GM12878 (cell line): ENCODE data around the gene MAN1B1. TPM values are rescaled to one million over a fixed set of nuclear protein-coding genes. Genes with fewer than 3 reads are reported as not detected.
"Not testable (repeated sequence)": the region's sequence is repeated elsewhere in the genome, so short reads cannot be mapped to it uniquely, and the experiment has no call there.

ENCODE experiments used
- ATAC-seq: fragments of 200-7000 bp; cut with Tn5 transposase; 3 replicates; pipeline ENCODE4 v1.9.1; 2020; ENCODE audit warnings: mild to moderate bottlenecking, moderate library complexity
- BruUV-seq: library from RNA; stranded (reverse); fragments of 400-500 nt; replicated peaks from 2 replicates; lab custom pipeline; 2021; lab: Mats Ljungman, UMichigan
- CTCF ChIA-PET: fragments of 300-600 bp; sonication (Branson Sonifier 250); formaldehyde crosslinking; extraction: SDS; loops from one replicate; lab custom pipeline; 2021; ENCODE audit warnings: inconsistent platforms; lab: Yijun Ruan, JAX
- POLR2A ChIA-PET: fragments of 350-600 bp; formaldehyde crosslinking; extraction: SDS; loops from one replicate; lab custom pipeline; 2021; ENCODE audit warnings: inconsistent platforms; lab: Charles Lee
- RAD21 ChIA-PET: fragments of 300-600 bp; sonication (Branson Sonifier 250); formaldehyde crosslinking; loops from one replicate; lab custom pipeline; 2023; ENCODE audit warnings: antibody characterized with exemption; ENCODE audit not compliant: unreplicated experiment; lab: Charles Lee
- SMC1A ChIA-PET: fragments of 300-600 bp; sonication (Branson Sonifier 250); formaldehyde crosslinking; loops from one replicate; lab custom pipeline; 2023; ENCODE audit not compliant: unreplicated experiment, uncharacterized antibody; lab: Charles Lee
- DNase-seq: peaks from one replicate; pipeline ENCODE4 v3.0.0-alpha.2; 2011; ENCODE audit warnings: low read depth, low spot score
- FAIRE-seq: peaks from 3 replicates; lab custom pipeline; 2011; peaks lifted over from hg19 to GRCh38; lab: Jason Lieb, UNC
- H2AFZ ChIP-seq: 2 replicates; pipeline ENCODE4 v1.6.0; 2011; ENCODE audit warnings: low read depth, low read length, control low read depth; ENCODE audit not compliant: control insufficient read depth
- H3K27ac ChIP-seq: 2 replicates; pipeline ENCODE4 v1.5.1; 2011; ENCODE audit warnings: control low read depth; ENCODE audit not compliant: control insufficient read depth, insufficient read depth
- H3K27me3 ChIP-seq, 2 experiments: replicated peaks in 1 of 2; 2 replicates each; pipeline versions ENCODE4 v1.6.0 to v1.6.1; 2011; ENCODE audit warnings: low read length in 1 of 2; ENCODE audit not compliant: control insufficient read depth in 2 of 2, insufficient read depth in 2 of 2
- H3K36me3 ChIP-seq, 2 experiments: 2 replicates each; pipeline ENCODE4 v1.5.1; 2011; ENCODE audit warnings: low read length in 1 of 2; ENCODE audit not compliant: control insufficient read depth in 2 of 2, insufficient read depth in 2 of 2
- H3K4me1 ChIP-seq: 2 replicates; pipeline ENCODE4 v1.6.1; 2011; ENCODE audit warnings: mild to moderate bottlenecking, low read length, moderate library complexity, mixed read lengths; ENCODE audit not compliant: control insufficient read depth, insufficient read depth
- H3K4me2 ChIP-seq: 2 replicates; pipeline ENCODE4 v1.6.0; 2011; ENCODE audit warnings: control low read depth; ENCODE audit not compliant: control insufficient read depth, insufficient read depth
- H3K4me3 ChIP-seq: fragments of 200-600 bp; sonication (generic); 2 replicates; pipeline ENCODE4 v1.5.1; 2016
- H3K79me2 ChIP-seq: 2 replicates; pipeline ENCODE4 v1.6.0; 2011; ENCODE audit warnings: low read length; ENCODE audit not compliant: control insufficient read depth, insufficient read depth
- H3K9ac ChIP-seq: 2 replicates; pipeline ENCODE4 v1.8.0; 2011; ENCODE audit warnings: low read length, control low read depth, mixed read lengths; ENCODE audit not compliant: control insufficient read depth, insufficient read depth
- H3K9me3 ChIP-seq: replicated peaks from 3 replicates; pipeline ENCODE4 v1.5.1; 2011; ENCODE audit warnings: mild to moderate bottlenecking, low read length; ENCODE audit not compliant: control insufficient read depth, insufficient read depth
- H4K20me1 ChIP-seq: 2 replicates; pipeline ENCODE4 v1.6.0; 2011; ENCODE audit not compliant: control insufficient read depth, insufficient read depth
- CUX1 ChIP-seq: IDR thresholded peaks from 2 replicates; pipeline ENCODE4 v1.6.1; 2012; ENCODE audit warnings: improper control_type of control experiment, low read depth, low read length; ENCODE audit not compliant: insufficient replicate concordance
- HDAC2 ChIP-seq: fragments of 200-600 bp; sonication (generic); IDR thresholded peaks from 2 replicates; pipeline ENCODE4 v1.6.1; 2017
- SMARCA5 ChIP-seq: fragments of 450-650 bp; IDR thresholded peaks from 2 replicates; pipeline ENCODE4 v1.6.1; 2017; ENCODE audit warnings: mild to moderate bottlenecking
- SP1 ChIP-seq: IDR thresholded peaks from one replicate; pipeline ENCODE4 v1.6.1; 2011; ENCODE audit warnings: low read depth, low read length
- SPI1 ChIP-seq: IDR thresholded peaks from 2 replicates; pipeline ENCODE4 v1.6.1; 2011; ENCODE audit warnings: low read depth, mild to moderate bottlenecking, low read length, moderate library complexity, borderline replicate concordance; ENCODE audit not compliant: insufficient read depth
- WGBS: methylation state at CpG from one replicate; pipeline ENCODE4 v1.1.6; 2016; ENCODE audit warnings: low lambda C conversion rate; ENCODE audit not compliant: insufficient replicate concordance, insufficient coverage; ENCODE audit errors: missing lambda C conversion rate; 5-methylcytosine and 5-hydroxymethylcytosine counted together
- in situ Hi-C: fragments of 300-500 bp; cut with MboI; formaldehyde crosslinking; loops from 9 replicates; pipeline ENCODE4 v1.14.3; 2018; ENCODE audit warnings: mixed read lengths
- intact Hi-C: fragments of 100-400 bp; cut with micrococcal nuclease; formaldehyde crosslinking; loops from one replicate; pipeline ENCODE4 v1.14.2; 2022; ENCODE audit not compliant: unreplicated experiment
- polyA plus RNA-seq, 11 experiments: library from polyadenylated mRNA; depleted of rRNA in 4 of 11; unstranded in 6 of 11; stranded (reverse) in 5 of 11; fragments of >200 nt; fragmentation: Nextera tagmentation in 4 of 11; fragmentation: Illumina TruSeq in 1 of 11; extraction: Ambion mirVana in 4 of 11; extraction: Trizol in 1 of 11; gene quantifications; 1 replicate in 1 of 11; 2 replicates in 10 of 11; pipeline versions ENCODE4 v1.2.1 to v1.2.3, GENCODE V29; 2011 to 2016; ENCODE audit warnings: inconsistent platforms in 2 of 11, missing spikeins in 2 of 11, low read depth in 1 of 11
- total RNA-seq, 4 experiments: library from RNA; depleted of rRNA in 3 of 4; stranded (reverse); fragments of >200 nt in 3 of 4; fragmentation: Illumina TruSeq in 1 of 4; extraction: Trizol in 1 of 4; gene quantifications; 2 replicates each; pipeline versions ENCODE4 v1.2.1 to v1.2.3, GENCODE V29; 2013 to 2021

Gene MAN1B1
- total and polyA plus RNA-seq, 10 of the 15 experiments (the other 5 are each of a cell fraction or from before 2014, with no cell fraction given), result 0.71 to 34.1 (median 22.7) TPM

DNA sequence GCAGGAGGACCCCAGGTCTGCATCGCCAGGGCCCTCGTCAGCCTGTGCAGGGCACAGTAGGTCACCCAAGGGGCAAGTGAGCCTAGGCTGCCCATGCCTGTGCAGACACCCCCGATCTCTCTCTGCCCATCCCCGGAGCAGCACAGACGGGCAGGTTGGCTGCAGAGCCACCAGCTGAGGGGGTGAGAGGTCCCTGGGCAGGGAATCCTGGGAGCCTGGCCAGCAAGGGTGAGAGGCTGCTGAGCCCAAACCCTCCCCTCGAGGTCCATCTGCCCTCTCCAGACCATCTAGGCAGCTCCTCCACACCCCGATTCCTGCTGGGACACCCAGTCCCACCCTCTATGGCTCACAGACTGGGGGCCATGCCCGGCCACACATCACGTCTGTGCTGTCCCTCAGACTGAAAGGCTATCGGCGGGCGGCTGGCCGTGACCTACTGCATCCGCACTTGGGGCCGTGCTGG lies 30.5 kb downstream of the MAN1B1 start (continued):
- no peak for TF ChIP-seq CUX1
- TF ChIP-seq HDAC2, result no peak
- TF ChIP-seq SMARCA5, result no peak
- TF ChIP-seq SP1, result no peak
- no peak for TF ChIP-seq SPI1

- ChIA-PET SMC1A (interaction anchor here (1.0 to 1.7 kb wide), 5 partner anchors 10 to 117 kb away, joined by 3 to 11 read pairs (median 4); partner anchors contain the start of genes CYSRT1 and RNF224), POLR2A (interaction anchor here (0.6 to 2.0 kb wide), 7 partner anchors 32 to 357 kb away, joined by 3 to 7 read pairs (median 4); partner anchors contain the start of genes ANAPC2, RNF208 and SSNA1), RAD21 (interaction anchor here (0.6 to 1.6 kb wide), 10 partner anchors 8 to 123 kb away, joined by 3 to 6 read pairs (median 4); partner anchors contain the start of genes TPRN and TUBB4B), CTCF (interaction anchor here (0.8 to 2.6 kb wide), 15 partner anchors 10 to 350 kb away, joined by 3 to 22 read pairs (median 3); partner anchors contain the start of genes ANAPC2, RNF224 and SSNA1)
- H3K4me3 ChIP-seq, DNase-seq, H4K20me1 ChIP-seq, H3K27me3 ChIP-seq, in situ Hi-C loops, ATAC-seq, H3K36me3 ChIP-seq, H3K27ac ChIP-seq, H2AFZ ChIP-seq, H3K4me2 ChIP-seq, H3K9me3 ChIP-seq, FAIRE-seq, BruUV-seq, H3K79me2 ChIP-seq, H3K9ac ChIP-seq: not testable (repeated sequence)
- 68% methylated on average over 10 of the region's 12 CpGs for WGBS
- intact Hi-C loops, result loop anchor here (1.0 to 5.0 kb wide), 3 partner anchors 34 to 109 kb away; partner anchors contain the start of gene RNF224
- peaks cover 24% of the 10 kb centered on the region for H3K4me1 ChIP-seq
These were observed 31.4 kb downstream of the MAN1B1 start for GRCh38 chr9:137118092-137118603.
